Activated CD4-positive, alpha-beta T cell treated with anti-CD3 and anti-CD28 coated beads, Interleukin-2, amount 50 U/mL, for 48 hours (primary cell): Measurements from ENCODE around the gene CSF1R.

Experiments used
- DNase-seq, 2 experiments: peaks; one replicate each; pipeline ENCODE4 v3.0.0-alpha.2; 2020

CSF1R gene

GRCh38 chr5:150069672-150070627 is 16.4 kb downstream of the CSF1R start:
- DNase-seq: no peak

- DNase-seq: no peak
Measured at GRCh38 chr5:150068961-150069645, 17.3 kb downstream of the CSF1R start.

- no peak for DNase-seq
Measured at GRCh38 chr5:150068472-150068871, 17.9 kb downstream of the CSF1R start.

GRCh38 chr5:150068071-150068470 is 18.3 kb downstream of the CSF1R start:
- DNase-seq: no peak

GRCh38 chr5:150067405-150067960 is 18.9 kb downstream of the CSF1R start:
- no peak for DNase-seq

- DNase-seq: no peak
Measured at GRCh38 chr5:150066901-150067396, 19.4 kb downstream of the CSF1R start.

- DNase-seq: no peak
Measured at GRCh38 chr5:150066436-150066835, 19.9 kb downstream of the CSF1R start.

GRCh38 chr5:150065886-150066285 is 20.5 kb downstream of the CSF1R start:
- no peak for DNase-seq

GRCh38 chr5:150065346-150065745 is 21.0 kb downstream of the CSF1R start:
- DNase-seq: no peak

- no peak for DNase-seq
Measured at GRCh38 chr5:150064681-150065220, 21.6 kb downstream of the CSF1R start.

GRCh38 chr5:150063638-150064037 is 22.7 kb downstream of the CSF1R start:
- no peak for DNase-seq

- DNase-seq: no peak
Measured at GRCh38 chr5:150062216-150062922, 24.0 kb downstream of the CSF1R start.

- DNase-seq: no peak
Measured at GRCh38 chr5:150061538-150061995, 24.8 kb downstream of the CSF1R start.

GRCh38 chr5:150060471-150060870 is 25.9 kb downstream of the CSF1R start:
- no peak for DNase-seq

- DNase-seq: no peak
Measured at GRCh38 chr5:150059623-150060022, 26.7 kb downstream of the CSF1R start.

GRCh38 chr5:150058480-150059126 is 27.8 kb downstream of the CSF1R start:
- no peak for DNase-seq

GRCh38 chr5:150057996-150058395 is 28.4 kb downstream of the CSF1R start:
- DNase-seq: no peak

GRCh38 chr5:150057511-150057910 is 28.8 kb downstream of the CSF1R start:
- DNase-seq: no peak

GRCh38 chr5:150057052-150057451 is 29.3 kb downstream of the CSF1R start:
- no peak for DNase-seq

GRCh38 chr5:150056075-150056443 is 30.3 kb downstream of the CSF1R start:
- no peak for DNase-seq

GRCh38 chr5:150055326-150056074 is 30.9 kb downstream of the CSF1R start:
- no peak for DNase-seq
